Stimulated activated naive CD8-positive, alpha-beta T cell treated with anti-CD3 and anti-CD28 coated beads, Interleukin-15, Interleukin-2, amounts not matched to agents 100 ng/mL and 50 ng/mL, for 24 hours (primary cell): ENCODE results near the gene TMEM154.

ENCODE experiments used
- H3K27ac Mint-ChIP-seq: one replicate; pipeline ENCODE4 v1.8.0; 2021; ENCODE audit warnings: mild to moderate bottlenecking, mixed read lengths
- H3K27me3 Mint-ChIP-seq: one replicate; pipeline ENCODE4 v1.8.0; 2021; ENCODE audit warnings: mixed read lengths
- H3K36me3 Mint-ChIP-seq: one replicate; pipeline ENCODE4 v1.8.0; 2021; ENCODE audit warnings: low read depth, mixed read lengths
- H3K4me1 Mint-ChIP-seq: one replicate; pipeline ENCODE4 v1.8.0; 2021; ENCODE audit warnings: low read depth, mixed read lengths
- H3K4me3 Mint-ChIP-seq: one replicate; pipeline ENCODE4 v1.8.0; 2021; ENCODE audit warnings: mild to moderate bottlenecking, mixed read lengths
- H3K9me3 Mint-ChIP-seq: one replicate; pipeline ENCODE4 v1.8.0; 2021; ENCODE audit warnings: mixed read lengths

TMEM154 gene

GRCh38 chr4:152684007-152684406, 4.2 kb upstream of the TMEM154 start:
- Mint-ChIP-seq H3K4me1 (peaks cover 39% of the 10 kb centered on the region), H3K27me3 (peaks cover 4% of the 10 kb centered on the region), H3K9me3 (no peaks in the 10 kb centered on the region), H3K36me3 (no peaks in the 10 kb centered on the region), H3K4me3 (no peak overlapping the region), H3K27ac (peak overlapping the region; percentile 22)

GRCh38 chr4:152682143-152682941, 2.5 kb upstream of the TMEM154 start:
- Mint-ChIP-seq H3K27me3 (no peaks in the 10 kb centered on the region), H3K4me3 (no peak overlapping the region), H3K27ac (no peak overlapping the region), H3K9me3 (no peaks in the 10 kb centered on the region), H3K36me3 (no peaks in the 10 kb centered on the region), H3K4me1 (peaks cover 55% of the 10 kb centered on the region)

- H3K36me3 Mint-ChIP-seq, result no peaks in the 10 kb centered on the region
- H3K4me1 Mint-ChIP-seq, result peaks cover 63% of the 10 kb centered on the region
- H3K4me3 Mint-ChIP-seq, result no peak overlapping the region
- no peaks in the 10 kb centered on the region for H3K9me3 Mint-ChIP-seq
- H3K27me3 Mint-ChIP-seq, result no peaks in the 10 kb centered on the region
- no peak overlapping the region for H3K27ac Mint-ChIP-seq
These were observed 1.3 kb upstream of the TMEM154 start for GRCh38 chr4:152680988-152681603.

GRCh38 chr4:152678841-152679240, 956 bp downstream of the TMEM154 start:
- Mint-ChIP-seq H3K27ac (no peak overlapping the region), H3K4me1 (peaks cover 59% of the 10 kb centered on the region), H3K27me3 (no peaks in the 10 kb centered on the region), H3K4me3 (peak overlapping the region; percentile 88), H3K36me3 (no peaks in the 10 kb centered on the region), H3K9me3 (no peaks in the 10 kb centered on the region)

- no peaks in the 10 kb centered on the region for H3K27me3 Mint-ChIP-seq
- H3K27ac Mint-ChIP-seq, result no peak overlapping the region
- H3K4me3 Mint-ChIP-seq, result no peak overlapping the region
These were observed 2.7 kb downstream of the TMEM154 start for GRCh38 chr4:152677117-152677516.

GRCh38 chr4:152676052-152676854, 3.5 kb downstream of the TMEM154 start:
- H3K4me3 Mint-ChIP-seq, result no peak overlapping the region
- H3K4me1 Mint-ChIP-seq, result peaks cover 56% of the 10 kb centered on the region

More at GRCh38 chr4:152677117-152677516, 2.7 kb downstream of the TMEM154 start:
- H3K4me1 Mint-ChIP-seq, result peaks cover 56% of the 10 kb centered on the region
- peaks cover 4% of the 10 kb centered on the region for H3K36me3 Mint-ChIP-seq
- H3K9me3 Mint-ChIP-seq, result no peaks in the 10 kb centered on the region

GRCh38 chr4:152674359-152674758, 5.4 kb downstream of the TMEM154 start:
- H3K27ac Mint-ChIP-seq, result no peak overlapping the region

More at GRCh38 chr4:152676052-152676854, 3.5 kb downstream of the TMEM154 start:
- peak overlapping the region; percentile 28 for H3K27ac Mint-ChIP-seq
- peaks cover 5% of the 10 kb centered on the region for H3K36me3 Mint-ChIP-seq
- H3K27me3 Mint-ChIP-seq, result no peaks in the 10 kb centered on the region
- no peaks in the 10 kb centered on the region for H3K9me3 Mint-ChIP-seq

GRCh38 chr4:152673489-152673888, 6.3 kb downstream of the TMEM154 start:
- Mint-ChIP-seq H3K4me3 (no peak overlapping the region), H3K27me3 (no peaks in the 10 kb centered on the region), H3K27ac (no peak overlapping the region), H3K36me3 (peaks cover 12% of the 10 kb centered on the region), H3K9me3 (no peaks in the 10 kb centered on the region), H3K4me1 (peaks cover 35% of the 10 kb centered on the region)

More at GRCh38 chr4:152674359-152674758, 5.4 kb downstream of the TMEM154 start:
- H3K9me3 Mint-ChIP-seq, result no peaks in the 10 kb centered on the region
- peaks cover 44% of the 10 kb centered on the region for H3K4me1 Mint-ChIP-seq
- peaks cover 12% of the 10 kb centered on the region for H3K36me3 Mint-ChIP-seq
- no peak overlapping the region for H3K4me3 Mint-ChIP-seq
- H3K27me3 Mint-ChIP-seq, result no peaks in the 10 kb centered on the region

GRCh38 chr4:152672206-152673092, 7.3 kb downstream of the TMEM154 start:
- Mint-ChIP-seq H3K9me3 (no peaks in the 10 kb centered on the region), H3K4me1 (peaks cover 25% of the 10 kb centered on the region), H3K4me3 (no peak overlapping the region), H3K36me3 (peaks cover 12% of the 10 kb centered on the region), H3K27me3 (no peaks in the 10 kb centered on the region), H3K27ac (no peak overlapping the region)

GRCh38 chr4:152668338-152668964, 11.3 kb downstream of the TMEM154 start:
- Mint-ChIP-seq H3K36me3 (peaks cover 16% of the 10 kb centered on the region), H3K9me3 (no peaks in the 10 kb centered on the region), H3K4me3 (no peak overlapping the region), H3K4me1 (peaks cover 31% of the 10 kb centered on the region), H3K27me3 (no peaks in the 10 kb centered on the region), H3K27ac (no peak overlapping the region)

- H3K36me3 Mint-ChIP-seq, result peaks cover 16% of the 10 kb centered on the region
- no peak overlapping the region for H3K4me3 Mint-ChIP-seq
These were observed 12.0 kb downstream of the TMEM154 start for GRCh38 chr4:152667781-152668180.

GRCh38 chr4:152666946-152667345, 12.9 kb downstream of the TMEM154 start:
- no peak overlapping the region for H3K4me3 Mint-ChIP-seq
- no peaks in the 10 kb centered on the region for H3K9me3 Mint-ChIP-seq
- peaks cover 37% of the 10 kb centered on the region for H3K4me1 Mint-ChIP-seq
- no peak overlapping the region for H3K27ac Mint-ChIP-seq
- peaks cover 11% of the 10 kb centered on the region for H3K36me3 Mint-ChIP-seq
- H3K27me3 Mint-ChIP-seq, result no peaks in the 10 kb centered on the region

More at GRCh38 chr4:152667781-152668180, 12.0 kb downstream of the TMEM154 start:
- peaks cover 35% of the 10 kb centered on the region for H3K4me1 Mint-ChIP-seq
- H3K27ac Mint-ChIP-seq, result no peak overlapping the region
- H3K9me3 Mint-ChIP-seq, result no peaks in the 10 kb centered on the region
- H3K27me3 Mint-ChIP-seq, result no peaks in the 10 kb centered on the region

GRCh38 chr4:152665691-152666395, 14.0 kb downstream of the TMEM154 start:
- Mint-ChIP-seq H3K9me3 (no peaks in the 10 kb centered on the region), H3K27me3 (no peaks in the 10 kb centered on the region), H3K4me1 (peaks cover 42% of the 10 kb centered on the region), H3K27ac (no peak overlapping the region), H3K4me3 (no peak overlapping the region), H3K36me3 (peaks cover 7% of the 10 kb centered on the region)
